ENCODE results near the gene OPN1SW. TPM values are rescaled to one million over a fixed set of nuclear protein-coding genes. Genes with fewer than 3 reads are reported as not detected.

Gene OPN1SW
- total and polyA plus RNA-seq, 9 of the 15 experiments (the other 6 are each of a cell fraction or from before 2014, with no cell fraction given) = 0.84 to 1.0 TPM; not detected in 7

GRCh38 chr7:128777156-128778123 is 1.8 kb upstream of the OPN1SW start (continued):
- no peak for TF ChIP-seq MECOM (CRISPR knock-in tag; IDR thresholded peaks at IDR 0.05)
- TF ChIP-seq RBM34 (IDR thresholded peaks at IDR 0.05; ENCODE audit: borderline replicate concordance, insufficient read depth, low read length) = no peak
- TF ChIP-seq TAL1 (IDR thresholded peaks at IDR 0.05) = 0 out of 2 replicates have a peak, but pooled peaks have one; percentile 4
- TF ChIP-seq JUND (IDR thresholded peaks at IDR 0.05; ENCODE audit: borderline replicate concordance, low read depth, low read length) = peak; percentile 97
- TF ChIP-seq JUND (tag; IDR thresholded peaks at IDR 0.05; ENCODE audit: borderline replicate concordance, low read depth, low read length) = peak; percentile 100
- TF ChIP-seq CSDE1 (IDR thresholded peaks at IDR 0.05) = no peak
- no peak for TF ChIP-seq EGR1 (conservative IDR thresholded peaks at IDR 0.05)
- TF ChIP-seq MED1 (CRISPR knock-in tag; IDR thresholded peaks at IDR 0.05; ENCODE audit: borderline replicate concordance) = no peak
- peak; percentile 97 for TF ChIP-seq JUN (IDR thresholded peaks at IDR 0.05; ENCODE audit: borderline replicate concordance, low read depth, low read length)
- no peak for TF ChIP-seq JUN (CRISPR knock-in tag; IDR thresholded peaks at IDR 0.05; ENCODE audit: borderline replicate concordance)
- no peak for TF ChIP-seq CHD7 (IDR thresholded peaks at IDR 0.05; ENCODE audit: low read depth, low read length)
- no peak for TF ChIP-seq IRF1 (CRISPR knock-in tag; IDR thresholded peaks at IDR 0.05; ENCODE audit: borderline replicate concordance)
- TF ChIP-seq EP300 (IDR thresholded peaks at IDR 0.05; ENCODE audit: low read length) = no peak
- no peak for TF ChIP-seq GTF2F1 (IDR thresholded peaks at IDR 0.05; ENCODE audit: low read depth, low read length)

All from K562 (cell line).